Measurements from ENCODE around the gene SLC20A1. TPM values are rescaled to one million over a fixed set of nuclear protein-coding genes. Genes with fewer than 3 reads are reported as not detected.

SLC20A1 gene
- total RNA-seq, 1 experiment from 2014 or later: 209 TPM

GRCh38 chr2:112642561-112642960, 3.2 kb upstream of the SLC20A1 start:
- Histone ChIP-seq H3F3A (ENCODE audit: low read length, unreplicated experiment) (peaks cover 18% of the 10 kb centered on the region), H4K20me1 (ENCODE audit: low read length) (peaks cover 10% of the 10 kb centered on the region), H3K27ac (ENCODE audit: low read length) (no peak overlapping the region), H3K4me3 (ENCODE audit: low read length) (no peak overlapping the region), H3K9me2 (replicated peaks; ENCODE audit: low read length) (no peaks in the 10 kb centered on the region), H3K9ac (ENCODE audit: low read length) (no peak overlapping the region), H2AFZ (ENCODE audit: low read length) (no peak overlapping the region), H3K9me3 (ENCODE audit: low read length) (no peaks in the 10 kb centered on the region), H3K27me3 (ENCODE audit: low read length) (no peaks in the 10 kb centered on the region), H3K4me1 (ENCODE audit: insufficient read depth, low read length) (peaks cover 54% of the 10 kb centered on the region), H3K36me3 (ENCODE audit: low read depth, low read length) (peaks cover 10% of the 10 kb centered on the region), H3K4me2 (ENCODE audit: low read length) (peak overlapping the region; percentile 91; the same call in 1 of the 2 replicates), H3K79me2 (ENCODE audit: low read length) (peaks cover 24% of the 10 kb centered on the region)
- intact Hi-C loops (cut with micrococcal nuclease): loop anchor here (5.0 kb wide), 1 partner anchor 85 kb away; no protein-coding TSS in a partner anchor
- ATAC-seq: no peak
- CTCF ChIA-PET: no interaction called here
- POLR2A ChIA-PET (ENCODE audit: unreplicated experiment): no interaction called here
- no TSS peak for BruUV-seq (replicated peaks)
- TF ChIP-seq EZH2phosphoT487 (IDR thresholded peaks at IDR 0.05; ENCODE audit: borderline replicate concordance, low read length): no peak
- no peak for TF ChIP-seq EZH2 (IDR thresholded peaks at IDR 0.05; ENCODE audit: low read length, unreplicated experiment)
- TF ChIP-seq CTCF (conservative IDR thresholded peaks at IDR 0.05; ENCODE audit: low read depth, low read length): no peak
- no peak for DNase-seq

- H3F3A ChIP-seq (ENCODE audit: low read length, unreplicated experiment): peaks cover 18% of the 10 kb centered on the region
- no peaks in the 10 kb centered on the region for H3K9me3 ChIP-seq (ENCODE audit: low read length)
- H3K4me3 ChIP-seq (ENCODE audit: low read length): no peak overlapping the region
- TF ChIP-seq EZH2phosphoT487 (IDR thresholded peaks at IDR 0.05; ENCODE audit: borderline replicate concordance, low read length) (no peak), CTCF (conservative IDR thresholded peaks at IDR 0.05; ENCODE audit: low read depth, low read length) (no peak), EZH2 (IDR thresholded peaks at IDR 0.05; ENCODE audit: low read length, unreplicated experiment) (no peak)
- ChIA-PET POLR2A (ENCODE audit: unreplicated experiment) (no interaction called here), CTCF (no interaction called here)
- BruUV-seq (replicated peaks): no TSS peak
- no peaks in the 10 kb centered on the region for H3K27me3 ChIP-seq (ENCODE audit: low read length)
- H3K79me2 ChIP-seq (ENCODE audit: low read length): peaks cover 28% of the 10 kb centered on the region
- peaks cover 14% of the 10 kb centered on the region for H4K20me1 ChIP-seq (ENCODE audit: low read length)
- no peak overlapping the region for H2AFZ ChIP-seq (ENCODE audit: low read length)
- peaks cover 14% of the 10 kb centered on the region for H3K36me3 ChIP-seq (ENCODE audit: low read depth, low read length)
- DNase-seq: no peak
- no peak for ATAC-seq
- intact Hi-C loops (cut with micrococcal nuclease): loop anchor here (5.0 kb wide), 1 partner anchor 84 kb away; no protein-coding TSS in a partner anchor
- peaks cover 58% of the 10 kb centered on the region for H3K4me1 ChIP-seq (ENCODE audit: insufficient read depth, low read length)
- H3K27ac ChIP-seq (ENCODE audit: low read length): peak overlapping the region; percentile 5; the same call in 1 of the 2 replicates
- H3K9ac ChIP-seq (ENCODE audit: low read length): no peak overlapping the region
- H3K9me2 ChIP-seq (replicated peaks; ENCODE audit: low read length): no peaks in the 10 kb centered on the region
- peak overlapping the region; percentile 91; the same call in 1 of the 2 replicates for H3K4me2 ChIP-seq (ENCODE audit: low read length)
These were observed 2.8 kb upstream of the SLC20A1 start for GRCh38 chr2:112642966-112643365.

DNA sequence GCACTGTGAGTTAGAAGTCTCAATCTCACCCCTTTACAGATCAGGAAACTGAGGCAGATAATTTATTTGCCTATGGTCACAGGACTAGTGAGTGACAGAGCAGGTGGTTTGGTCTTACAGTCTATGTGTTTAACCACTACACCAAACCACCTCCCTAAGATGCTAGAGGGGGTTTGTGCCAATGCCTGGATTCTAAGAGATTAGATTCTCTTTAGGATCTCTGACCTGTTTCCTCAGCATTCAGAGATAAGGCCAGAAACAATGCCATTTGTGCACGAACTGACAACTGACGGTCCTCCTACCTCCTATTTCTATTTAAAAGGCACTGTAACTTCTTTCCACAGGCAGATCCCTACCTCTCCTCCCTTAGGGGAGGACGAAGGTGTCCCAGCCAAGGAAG, 2.3 kb upstream of the SLC20A1 start:
- Histone ChIP-seq H2AFZ (ENCODE audit: low read length) (no peak overlapping the region), H3K9ac (ENCODE audit: low read length) (no peak overlapping the region), H3K9me3 (ENCODE audit: low read length) (no peaks in the 10 kb centered on the region), H3K27ac (ENCODE audit: low read length) (peak overlapping the region; percentile 92), H3F3A (ENCODE audit: low read length, unreplicated experiment) (peaks cover 18% of the 10 kb centered on the region), H3K9me2 (replicated peaks; ENCODE audit: low read length) (no peaks in the 10 kb centered on the region), H3K36me3 (ENCODE audit: low read depth, low read length) (peaks cover 19% of the 10 kb centered on the region), H3K4me3 (ENCODE audit: low read length) (no peak overlapping the region), H3K27me3 (ENCODE audit: low read length) (no peaks in the 10 kb centered on the region), H3K79me2 (ENCODE audit: low read length) (peaks cover 33% of the 10 kb centered on the region), H4K20me1 (ENCODE audit: low read length) (peaks cover 19% of the 10 kb centered on the region), H3K4me1 (ENCODE audit: insufficient read depth, low read length) (peaks cover 63% of the 10 kb centered on the region), H3K4me2 (ENCODE audit: low read length) (peak overlapping the region; percentile 91)
- ChIA-PET POLR2A (ENCODE audit: unreplicated experiment) (no interaction called here), CTCF (no interaction called here)
- no peak for TF ChIP-seq EZH2 (IDR thresholded peaks at IDR 0.05; ENCODE audit: low read length, unreplicated experiment)
- no peak for TF ChIP-seq CTCF (conservative IDR thresholded peaks at IDR 0.05; ENCODE audit: low read depth, low read length)
- no peak for TF ChIP-seq EZH2phosphoT487 (IDR thresholded peaks at IDR 0.05; ENCODE audit: borderline replicate concordance, low read length)
- DNase-seq (no peak), ATAC-seq (no peak)
- intact Hi-C loops (cut with micrococcal nuclease): loop anchor here (5.0 kb wide), 1 partner anchor 84 kb away; no protein-coding TSS in a partner anchor
- no TSS peak for BruUV-seq (replicated peaks)

All from PC-3 (cell line).